Fibroblast of mammary gland (primary cell): ENCODE results near the gene TMEM114.

ENCODE experiments used
- DNase-seq: peaks from one replicate; pipeline ENCODE4 v3.0.0-alpha.2; 2010; ENCODE audit warnings: low read depth
- H3K4me3 ChIP-seq: 2 replicates; pipeline ENCODE4 v1.5.1; 2011; ENCODE audit warnings: low read depth, mild to moderate bottlenecking, low read length, moderate library complexity; ENCODE audit not compliant: control insufficient read depth
- CTCF ChIP-seq: conservative IDR thresholded peaks from 2 replicates; pipeline ENCODE4 v1.5.1; 2011; ENCODE audit warnings: low read depth, low read length, inconsistent platforms; ENCODE audit not compliant: control insufficient read depth, insufficient read depth

Gene TMEM114

GRCh38 chr16:8611886-8612600 is 21.7 kb upstream of the TMEM114 start:
- no peak overlapping the region for H3K4me3 ChIP-seq
- DNase-seq: peak; percentile 54
- no peak for TF ChIP-seq CTCF

- TF ChIP-seq CTCF: no peak
- H3K4me3 ChIP-seq: no peak overlapping the region
- DNase-seq: no peak
Measured at GRCh38 chr16:8611122-8611521, 20.8 kb upstream of the TMEM114 start.

- DNase-seq: no peak
- H3K4me3 ChIP-seq: no peak overlapping the region
- TF ChIP-seq CTCF: no peak
Measured at GRCh38 chr16:8607214-8607613, 16.9 kb upstream of the TMEM114 start.

GRCh38 chr16:8605554-8605953 is 15.2 kb upstream of the TMEM114 start:
- DNase-seq: no peak
- TF ChIP-seq CTCF: no peak
- H3K4me3 ChIP-seq: no peak overlapping the region

- DNase-seq: no peak
- H3K4me3 ChIP-seq: no peak overlapping the region
- TF ChIP-seq CTCF: no peak
Measured at GRCh38 chr16:8600144-8600775, 9.9 kb upstream of the TMEM114 start.

GRCh38 chr16:8596581-8596980 is 6.3 kb upstream of the TMEM114 start:
- no peak for DNase-seq
- H3K4me3 ChIP-seq: no peak overlapping the region
- TF ChIP-seq CTCF: no peak
